H9 (cell line): ENCODE measurements around the gene MAP3K7CL. TPM values are rescaled to one million over a fixed set of nuclear protein-coding genes. Genes with fewer than 3 reads are reported as not detected.

Experiments used
- DNase-seq: peaks from one replicate; pipeline ENCODE4 v3.0.0-alpha.2; 2017
- H2AFZ ChIP-seq: one replicate; pipeline ENCODE4 v1.6.1; 2013; ENCODE audit warnings: mild to moderate bottlenecking, low read length, control low read depth, moderate library complexity
- H2AK5ac ChIP-seq: 2 replicates; pipeline ENCODE4 v1.6.1; 2013; ENCODE audit warnings: low read length, control low read depth, mixed read lengths; ENCODE audit not compliant: insufficient read length
- H2BK120ac ChIP-seq: one replicate; pipeline ENCODE4 v1.6.1; 2013; ENCODE audit warnings: low read depth, mild to moderate bottlenecking, low read length, control low read depth, inconsistent platforms; ENCODE audit not compliant: poor library complexity, severe bottlenecking
- H2BK12ac ChIP-seq: 2 replicates; pipeline ENCODE4 v1.6.1; 2013; ENCODE audit warnings: low read length, control low read depth, mixed read lengths, low read depth; ENCODE audit not compliant: insufficient read length
- H2BK15ac ChIP-seq: 2 replicates; pipeline ENCODE4 v1.6.1; 2013; ENCODE audit warnings: low read depth, low read length, control low read depth
- H2BK20ac ChIP-seq: one replicate; pipeline ENCODE4 v1.6.1; 2013; ENCODE audit warnings: low read depth, mild to moderate bottlenecking, low read length, control low read depth, inconsistent platforms; ENCODE audit not compliant: poor library complexity, severe bottlenecking
- H2BK5ac ChIP-seq: 2 replicates; pipeline ENCODE4 v1.6.1; 2013; ENCODE audit warnings: low read length, control low read depth, mixed read lengths; ENCODE audit not compliant: insufficient read length
- H3K14ac ChIP-seq: 2 replicates; pipeline ENCODE4 v1.6.1; 2013; ENCODE audit warnings: low read length, control low read depth; ENCODE audit not compliant: insufficient read depth
- H3K18ac ChIP-seq: 2 replicates; pipeline ENCODE4 v1.6.1; 2013; ENCODE audit warnings: low read depth, mild to moderate bottlenecking, mixed read lengths, low read length, control low read depth; ENCODE audit not compliant: insufficient read length
- H3K23ac ChIP-seq: 2 replicates; pipeline ENCODE4 v1.6.1; 2013; ENCODE audit warnings: low read length, control low read depth, mixed read lengths, low read depth; ENCODE audit not compliant: insufficient read length
- H3K23me2 ChIP-seq: 2 replicates; pipeline ENCODE4 v1.6.1; 2013; ENCODE audit warnings: low read depth, mild to moderate bottlenecking, mixed read lengths, low read length, control low read depth; ENCODE audit not compliant: insufficient read length, poor library complexity, severe bottlenecking
- H3K27ac ChIP-seq: 2 replicates; pipeline ENCODE4 v1.5.1; 2013; ENCODE audit warnings: low read length, control low read depth, mixed read lengths, low read depth; ENCODE audit not compliant: insufficient read length
- H3K27me3 ChIP-seq: 2 replicates; pipeline ENCODE4 v1.6.1; 2013; ENCODE audit warnings: low read length, control low read depth, inconsistent platforms; ENCODE audit not compliant: insufficient read depth
- H3K4ac ChIP-seq: 2 replicates; pipeline ENCODE4 v1.6.1; 2013; ENCODE audit warnings: low read depth, mild to moderate bottlenecking, control low read depth, inconsistent platforms, low read length, moderate library complexity
- H3K4me1 ChIP-seq: 2 replicates; pipeline ENCODE4 v1.6.1; 2013; ENCODE audit warnings: low read length, control low read depth, inconsistent platforms; ENCODE audit not compliant: insufficient read depth
- H3K4me2 ChIP-seq: 2 replicates; pipeline ENCODE4 v1.6.1; 2013; ENCODE audit warnings: low read length, control low read depth, mixed read lengths; ENCODE audit not compliant: insufficient read length, insufficient read depth
- H3K56ac ChIP-seq: 2 replicates; pipeline ENCODE4 v1.6.1; 2013; ENCODE audit warnings: low read depth, mild to moderate bottlenecking, mixed read lengths, low read length, control low read depth; ENCODE audit not compliant: insufficient read length
- H3K79me1 ChIP-seq: 2 replicates; pipeline ENCODE4 v1.6.1; 2013; ENCODE audit warnings: low read depth, mild to moderate bottlenecking, moderate library complexity, low read length, control low read depth, inconsistent platforms; ENCODE audit not compliant: insufficient read depth, poor library complexity, severe bottlenecking
- H3K79me2 ChIP-seq: 2 replicates; pipeline ENCODE4 v1.6.1; 2013; ENCODE audit warnings: low read length, control low read depth, inconsistent platforms; ENCODE audit not compliant: insufficient read depth
- H3K9ac ChIP-seq: 2 replicates; pipeline ENCODE4 v1.6.1; 2013; ENCODE audit warnings: low read length, control low read depth, mixed read lengths; ENCODE audit not compliant: insufficient read length; ENCODE audit errors: extremely low read depth
- H3K9me3 ChIP-seq: one replicate; pipeline ENCODE4 v1.6.1; 2013; ENCODE audit warnings: low read depth, low read length, inconsistent platforms; ENCODE audit not compliant: control insufficient read depth
- H3T11ph ChIP-seq: one replicate; pipeline ENCODE4 v1.6.1; 2013; ENCODE audit warnings: mild to moderate bottlenecking, low read length, control low read depth, inconsistent platforms
- H4K20me1 ChIP-seq: one replicate; pipeline ENCODE4 v1.6.1; 2013; ENCODE audit not compliant: control insufficient read depth, insufficient read length, insufficient read depth
- H4K5ac ChIP-seq: 2 replicates; pipeline ENCODE4 v1.6.1; 2013; ENCODE audit warnings: low read depth, mild to moderate bottlenecking, mixed read lengths, low read length, control low read depth; ENCODE audit not compliant: insufficient read length
- H4K8ac ChIP-seq: replicated peaks from 2 replicates; pipeline ENCODE4 v1.6.1; 2013; ENCODE audit warnings: low read length, control low read depth, mixed read lengths, low read depth; ENCODE audit not compliant: insufficient read length
- H4K91ac ChIP-seq: 2 replicates; pipeline ENCODE4 v1.6.1; 2013; ENCODE audit warnings: low read depth, mild to moderate bottlenecking, moderate library complexity, mixed read lengths, low read length, control low read depth; ENCODE audit not compliant: insufficient read length
- H3K27ac Mint-ChIP-seq, 3 experiments: 2 replicates in 2 of 3; 3 replicates in 1 of 3; pipeline ENCODE4 v1.8.0; 2020 to 2021; ENCODE audit warnings: mixed read lengths in 3 of 3, mild to moderate bottlenecking in 1 of 3, moderate library complexity in 1 of 3
- H3K27me3 Mint-ChIP-seq: 2 replicates; pipeline ENCODE4 v1.8.0; 2021; ENCODE audit warnings: low read depth, mild to moderate bottlenecking, moderate library complexity, mixed read lengths
- H3K36me3 Mint-ChIP-seq, 3 experiments: 2 replicates in 2 of 3; 3 replicates in 1 of 3; pipeline ENCODE4 v1.8.0; 2020 to 2021; ENCODE audit warnings: low read depth in 3 of 3, mixed read lengths in 3 of 3; ENCODE audit not compliant: insufficient read depth in 1 of 3
- H3K4me1 Mint-ChIP-seq, 2 experiments: 2 replicates each; pipeline ENCODE4 v1.8.0; 2020; ENCODE audit warnings: mixed read lengths in 2 of 2
- H3K4me3 Mint-ChIP-seq, 2 experiments: 2 replicates in 1 of 2; 3 replicates in 1 of 2; pipeline ENCODE4 v1.8.0; 2020 to 2021; ENCODE audit warnings: mild to moderate bottlenecking in 2 of 2, mixed read lengths in 2 of 2, moderate library complexity in 1 of 2
- H3K9me3 Mint-ChIP-seq, 2 experiments: 2 replicates in 1 of 2; 3 replicates in 1 of 2; pipeline ENCODE4 v1.8.0; 2020; ENCODE audit warnings: mild to moderate bottlenecking in 2 of 2, mixed read lengths in 2 of 2, moderate library complexity in 1 of 2
- WGBS: extraction: QIAGEN DNeasy Blood & Tissue Kit; methylation state at CpG from one replicate; pipeline ENCODE4 v1.1.7; 2013; ENCODE audit warnings: missing lambda C conversion rate, low lambda C conversion rate, mixed read lengths; ENCODE audit not compliant: insufficient read length; ENCODE audit errors: extremely low coverage; 5-methylcytosine and 5-hydroxymethylcytosine counted together
- total RNA-seq: library from RNA; stranded (reverse); gene quantifications from 2 replicates; pipeline ENCODE4 v1.2.1, GENCODE V29; 2021
- TF ChIP-seq, protein P1 (sequence below): fragments of 200-600 bp; sonication (generic); conservative IDR thresholded peaks from 3 replicates; pipeline ENCODE4 v1.8.0; 2021; ENCODE audit warnings: antibody characterized with exemption, mild to moderate bottlenecking

The MAP3K7CL gene
- total RNA-seq, 1 experiment from 2014 or later: not detected

DNA sequence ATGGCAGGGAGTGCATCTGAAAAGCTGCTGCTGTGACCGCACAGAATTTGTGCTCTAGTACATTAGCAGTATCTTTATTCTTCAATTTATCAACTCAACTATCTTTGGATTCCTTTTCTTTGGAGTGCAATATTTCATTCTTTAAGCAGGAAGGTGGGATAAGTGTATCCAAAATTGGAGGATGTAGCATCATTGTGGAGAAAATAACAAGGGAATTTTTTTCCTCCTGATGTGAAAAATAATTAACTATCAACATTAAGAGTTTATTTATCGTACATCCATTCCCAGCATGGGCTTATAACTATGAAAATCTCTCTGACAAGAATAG is 25.5 kb downstream of the MAP3K7CL start:
- H3K4ac ChIP-seq: no peak overlapping the region
- no peak overlapping the region for H3K9ac ChIP-seq
- H3K18ac ChIP-seq: no peak overlapping the region
- H3K9me3 Mint-ChIP-seq: no peaks in the 10 kb centered on the region
- H3K4me1 Mint-ChIP-seq: peaks cover 2 to 7% of the 10 kb centered on the region in 2 experiments; a peak in 2 of 4 replicates
- H2BK5ac ChIP-seq: no peak overlapping the region
- H3K27ac Mint-ChIP-seq: no peak overlapping the region
- H3K27me3 Mint-ChIP-seq: peaks cover 20% of the 10 kb centered on the region
- no peak overlapping the region for H2BK12ac ChIP-seq
- no peaks in the 10 kb centered on the region for H3K79me2 ChIP-seq
- H2AK5ac ChIP-seq: no peak overlapping the region
- no peak overlapping the region for H2BK20ac ChIP-seq
- H3K4me1 ChIP-seq: peaks cover 3% of the 10 kb centered on the region; the same call in 1 of the 2 replicates
- no peak for DNase-seq
- no peak overlapping the region for H3K56ac ChIP-seq
- no peaks in the 10 kb centered on the region for H3K36me3 Mint-ChIP-seq
- no peak overlapping the region for H2BK15ac ChIP-seq
- H2BK120ac ChIP-seq: no peak overlapping the region
- H3K14ac ChIP-seq: no peak overlapping the region
- H3K79me1 ChIP-seq: no peaks in the 10 kb centered on the region
- no peak overlapping the region for H4K5ac ChIP-seq
- WGBS: no CpG with 5 or more reads among the region's 2 CpGs
- peak overlapping the region in 1 of 2 experiments; percentile 59; a peak in 3 of 5 replicates for H3K4me3 Mint-ChIP-seq
- no peak overlapping the region for H3K27ac ChIP-seq
- no peaks in the 10 kb centered on the region for H3K27me3 ChIP-seq
- no peak overlapping the region for H3T11ph ChIP-seq
- H3K23me2 ChIP-seq: no peaks in the 10 kb centered on the region
- no peaks in the 10 kb centered on the region for H3K9me3 ChIP-seq
- peak overlapping the region; percentile 38 for H3K4me2 ChIP-seq
- H4K8ac ChIP-seq: no peak overlapping the region
- no peak overlapping the region for H3K23ac ChIP-seq
- H2AFZ ChIP-seq: no peak overlapping the region
- H4K91ac ChIP-seq: no peak overlapping the region
- H4K20me1 ChIP-seq: no peaks in the 10 kb centered on the region
- TF ChIP-seq, protein P1, sequence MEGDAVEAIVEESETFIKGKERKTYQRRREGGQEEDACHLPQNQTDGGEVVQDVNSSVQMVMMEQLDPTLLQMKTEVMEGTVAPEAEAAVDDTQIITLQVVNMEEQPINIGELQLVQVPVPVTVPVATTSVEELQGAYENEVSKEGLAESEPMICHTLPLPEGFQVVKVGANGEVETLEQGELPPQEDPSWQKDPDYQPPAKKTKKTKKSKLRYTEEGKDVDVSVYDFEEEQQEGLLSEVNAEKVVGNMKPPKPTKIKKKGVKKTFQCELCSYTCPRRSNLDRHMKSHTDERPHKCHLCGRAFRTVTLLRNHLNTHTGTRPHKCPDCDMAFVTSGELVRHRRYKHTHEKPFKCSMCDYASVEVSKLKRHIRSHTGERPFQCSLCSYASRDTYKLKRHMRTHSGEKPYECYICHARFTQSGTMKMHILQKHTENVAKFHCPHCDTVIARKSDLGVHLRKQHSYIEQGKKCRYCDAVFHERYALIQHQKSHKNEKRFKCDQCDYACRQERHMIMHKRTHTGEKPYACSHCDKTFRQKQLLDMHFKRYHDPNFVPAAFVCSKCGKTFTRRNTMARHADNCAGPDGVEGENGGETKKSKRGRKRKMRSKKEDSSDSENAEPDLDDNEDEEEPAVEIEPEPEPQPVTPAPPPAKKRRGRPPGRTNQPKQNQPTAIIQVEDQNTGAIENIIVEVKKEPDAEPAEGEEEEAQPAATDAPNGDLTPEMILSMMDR: no peak
